Natural killer cell (primary cell): ENCODE results near the gene IL17REL. TPM values are rescaled to one million over a fixed set of nuclear protein-coding genes. Genes with fewer than 3 reads are reported as not detected.

Source experiments
- ATAC-seq, 3 donors: fragments of 150-1000 bp in 2 of 3; fragments of 200-7000 bp in 1 of 3; cut with Tn5 transposase; 1 replicate in 1 of 3; 2 replicates in 2 of 3; pipeline ENCODE4 v1.10.0; 2021; ENCODE audit warnings: mild to moderate bottlenecking in 2 of 3, moderate library complexity in 2 of 3
- DNase-seq, 2 donors: peaks; one replicate each; pipeline versions ENCODE4 v3.0.0 to v3.0.0-alpha.2; 2013 to 2021; ENCODE audit warnings: mixed read lengths in 1 of 2
- H3K27ac ChIP-seq: one replicate; pipeline ENCODE4 v1.5.1; 2013; ENCODE audit warnings: mild to moderate bottlenecking, low read length
- H3K27me3 ChIP-seq: one replicate; pipeline ENCODE4 v1.6.1; 2013; ENCODE audit warnings: low read length; ENCODE audit not compliant: control insufficient read depth, insufficient read depth
- H3K36me3 ChIP-seq: one replicate; pipeline ENCODE4 v1.6.1; 2013; ENCODE audit warnings: low read length; ENCODE audit not compliant: control insufficient read depth, insufficient read depth
- H3K4me1 ChIP-seq: one replicate; pipeline ENCODE4 v1.6.1; 2013; ENCODE audit warnings: low read length; ENCODE audit not compliant: control insufficient read depth, insufficient read depth
- H3K4me3 ChIP-seq: one replicate; pipeline ENCODE4 v1.5.1; 2013; ENCODE audit warnings: low read length
- H3K9me3 ChIP-seq: one replicate; pipeline ENCODE4 v1.6.1; 2013; ENCODE audit warnings: low read length; ENCODE audit not compliant: control insufficient read depth, insufficient read depth
- H3K27ac Mint-ChIP-seq, 2 donors: one replicate each; pipeline ENCODE4 v1.8.0; 2022; ENCODE audit warnings: mild to moderate bottlenecking in 2 of 2, mixed read lengths in 2 of 2, moderate library complexity in 1 of 2
- H3K27me3 Mint-ChIP-seq, 2 donors: one replicate each; pipeline ENCODE4 v1.8.0; 2022; ENCODE audit warnings: low read depth in 2 of 2, mixed read lengths in 2 of 2
- H3K36me3 Mint-ChIP-seq: one replicate; pipeline ENCODE4 v1.8.0; 2022; ENCODE audit warnings: mixed read lengths
- H3K4me1 Mint-ChIP-seq, 2 donors: one replicate each; pipeline ENCODE4 v1.8.0; 2022; ENCODE audit warnings: mixed read lengths in 2 of 2
- H3K4me3 Mint-ChIP-seq: one replicate; pipeline ENCODE4 v1.8.0; 2022; ENCODE audit warnings: mild to moderate bottlenecking, moderate library complexity, mixed read lengths
- H3K9me3 Mint-ChIP-seq, 2 donors: one replicate each; pipeline ENCODE4 v1.8.0; 2022; ENCODE audit warnings: mixed read lengths in 2 of 2
- WGBS: methylation state at CpG from one replicate; pipeline ENCODE4 v1.1.7; 2013; ENCODE audit warnings: missing lambda C conversion rate; ENCODE audit not compliant: insufficient coverage; 5-methylcytosine and 5-hydroxymethylcytosine counted together
- intact Hi-C: fragments of 100-400 bp; cut with micrococcal nuclease; formaldehyde crosslinking; loops from one replicate; pipeline ENCODE4 v1.14.2; 2022
- total RNA-seq, 4 donors: library from RNA; stranded (reverse); fragments of 120-200 nt in 1 of 4; gene quantifications; one replicate each; pipeline versions ENCODE4 v1.2.3 to v1.2.4, GENCODE V29; 2013 to 2022
- TF ChIP-seq, protein P1 (sequence below): fragments of 200-600 bp; IDR thresholded peaks from one replicate; pipeline ENCODE4 v1.8.0; 2022; ENCODE audit warnings: antibody characterized with exemption

The IL17REL gene
- total RNA-seq, 3 donors from 2014 or later (not counting 1 experiment from before 2014, with no cell fraction given), result not detected

- H3K36me3 Mint-ChIP-seq, result no peaks in the 10 kb centered on the region
- H3K27ac Mint-ChIP-seq, result no peak overlapping the region
- 2% methylated on average over 30 of the region's 30 CpGs for WGBS
- H3K9me3 ChIP-seq, result no peaks in the 10 kb centered on the region
- H3K4me3 Mint-ChIP-seq, result peak overlapping the region; percentile 79
- DNase-seq (no peak), ATAC-seq (peak; percentile 43 to 62 (median 54))
- H3K36me3 ChIP-seq, result no peaks in the 10 kb centered on the region
- no peaks in the 10 kb centered on the region for H3K9me3 Mint-ChIP-seq
- no peaks in the 10 kb centered on the region for H3K27me3 ChIP-seq
- intact Hi-C loops, result no loop called here
- peaks cover 8 to 9% of the 10 kb centered on the region in 2 donors for H3K4me1 Mint-ChIP-seq
- peaks cover 23% of the 10 kb centered on the region for H3K4me1 ChIP-seq
- no peak overlapping the region for H3K4me3 ChIP-seq
- peaks cover 16 to 18% of the 10 kb centered on the region in 2 donors for H3K27me3 Mint-ChIP-seq
- TF ChIP-seq, protein P1, sequence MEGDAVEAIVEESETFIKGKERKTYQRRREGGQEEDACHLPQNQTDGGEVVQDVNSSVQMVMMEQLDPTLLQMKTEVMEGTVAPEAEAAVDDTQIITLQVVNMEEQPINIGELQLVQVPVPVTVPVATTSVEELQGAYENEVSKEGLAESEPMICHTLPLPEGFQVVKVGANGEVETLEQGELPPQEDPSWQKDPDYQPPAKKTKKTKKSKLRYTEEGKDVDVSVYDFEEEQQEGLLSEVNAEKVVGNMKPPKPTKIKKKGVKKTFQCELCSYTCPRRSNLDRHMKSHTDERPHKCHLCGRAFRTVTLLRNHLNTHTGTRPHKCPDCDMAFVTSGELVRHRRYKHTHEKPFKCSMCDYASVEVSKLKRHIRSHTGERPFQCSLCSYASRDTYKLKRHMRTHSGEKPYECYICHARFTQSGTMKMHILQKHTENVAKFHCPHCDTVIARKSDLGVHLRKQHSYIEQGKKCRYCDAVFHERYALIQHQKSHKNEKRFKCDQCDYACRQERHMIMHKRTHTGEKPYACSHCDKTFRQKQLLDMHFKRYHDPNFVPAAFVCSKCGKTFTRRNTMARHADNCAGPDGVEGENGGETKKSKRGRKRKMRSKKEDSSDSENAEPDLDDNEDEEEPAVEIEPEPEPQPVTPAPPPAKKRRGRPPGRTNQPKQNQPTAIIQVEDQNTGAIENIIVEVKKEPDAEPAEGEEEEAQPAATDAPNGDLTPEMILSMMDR, result no peak
- H3K27ac ChIP-seq, result no peak overlapping the region
These were observed 32.0 kb upstream of the IL17REL start for GRCh38 chr22:50044485-50045118.

DNA sequence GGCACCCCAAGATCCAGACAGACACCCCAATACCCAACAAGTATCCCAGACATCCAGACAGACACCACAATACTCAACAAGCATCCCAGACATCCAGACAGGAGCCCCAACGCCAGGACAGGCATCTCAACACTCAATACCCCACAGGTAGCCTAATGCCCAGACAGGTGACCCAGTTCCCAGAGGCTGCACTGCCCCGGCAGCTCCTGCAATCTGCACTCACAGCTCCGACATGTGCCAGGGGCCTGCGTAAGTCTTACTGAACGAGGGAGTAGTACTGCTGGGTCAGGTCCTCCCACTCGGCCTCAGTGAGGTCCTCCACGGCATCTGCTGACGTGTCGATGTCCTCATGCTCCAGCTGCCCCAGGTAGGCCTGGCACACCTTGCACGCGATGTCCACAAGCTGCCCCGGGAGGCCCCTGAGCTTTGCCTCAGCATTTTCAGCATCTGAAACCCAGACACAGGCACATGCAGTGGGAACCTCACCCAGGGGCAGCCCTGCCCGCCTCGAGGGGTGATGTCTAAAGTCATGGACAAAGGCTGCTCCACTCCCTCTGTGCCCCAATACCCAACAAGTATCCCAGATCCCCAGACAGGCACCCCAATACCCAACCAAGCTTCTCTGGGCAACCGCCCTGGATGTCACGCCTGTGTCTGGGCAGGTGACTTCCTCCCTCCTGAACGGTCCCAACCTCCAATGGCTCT is 28.9 kb upstream of the IL17REL start:
- Mint-ChIP-seq H3K4me3 (no peak overlapping the region), H3K9me3 (peaks cover 0 to 3% of the 10 kb centered on the region in 2 donors), H3K27me3 (peaks cover 16 to 21% of the 10 kb centered on the region in 2 donors), H3K36me3 (peaks cover 7% of the 10 kb centered on the region), H3K27ac (no peak overlapping the region), H3K4me1 (peaks cover 8 to 9% of the 10 kb centered on the region in 2 donors)
- Histone ChIP-seq H3K36me3 (no peaks in the 10 kb centered on the region), H3K27me3 (no peaks in the 10 kb centered on the region), H3K4me1 (peaks cover 23% of the 10 kb centered on the region), H3K4me3 (no peak overlapping the region), H3K27ac (no peak overlapping the region), H3K9me3 (peaks cover 4% of the 10 kb centered on the region)
- TF ChIP-seq, protein P1, result no peak
- intact Hi-C loops, result no loop called here
- 79% methylated on average over 17 of the region's 17 CpGs for WGBS
- DNase-seq, result no peak
- no peak for ATAC-seq

GRCh38 chr22:50040717-50041116 is 28.2 kb upstream of the IL17REL start:
- H3K9me3 ChIP-seq, result peaks cover 4% of the 10 kb centered on the region
- Mint-ChIP-seq H3K27ac (no peak overlapping the region), H3K27me3 (peaks cover 16 to 21% of the 10 kb centered on the region in 2 donors), H3K36me3 (peaks cover 7% of the 10 kb centered on the region), H3K4me3 (no peak overlapping the region), H3K4me1 (peaks cover 8 to 9% of the 10 kb centered on the region in 2 donors), H3K9me3 (peaks cover 0 to 3% of the 10 kb centered on the region in 2 donors)
- no peaks in the 10 kb centered on the region for H3K36me3 ChIP-seq
- TF ChIP-seq, protein P1, result no peak
- no peak for ATAC-seq
- intact Hi-C loops, result no loop called here
- peaks cover under 1% of the 10 kb centered on the region for H3K27me3 ChIP-seq
- H3K4me3 ChIP-seq, result no peak overlapping the region
- WGBS, result 94% methylated on average over 7 of the region's 7 CpGs
- DNase-seq, result no peak
- H3K4me1 ChIP-seq, result peaks cover 21% of the 10 kb centered on the region
- H3K27ac ChIP-seq, result no peak overlapping the region
